IMR-90 (cell line): ENCODE results near the gene WDFY1. TPM values are rescaled to one million over a fixed set of nuclear protein-coding genes. Genes with fewer than 3 reads are reported as not detected.

Experiments
- ATAC-seq: fragments of 200-7000 bp; cut with Tn5 transposase; 2 replicates; pipeline ENCODE4 v1.9.1; 2020; ENCODE audit warnings: low read depth, mild to moderate bottlenecking, moderate library complexity
- BruUV-seq: library from RNA; stranded (reverse); fragments of 400-500 nt; replicated peaks from 2 replicates; lab custom pipeline; 2021; lab: Mats Ljungman, UMichigan
- CTCF ChIA-PET: fragments of 300-600 bp; formaldehyde crosslinking; extraction: SDS; loops from one replicate; lab custom pipeline; 2021; ENCODE audit warnings: antibody characterized with exemption; lab: Yijun Ruan, JAX
- POLR2A ChIA-PET: fragments of 300-600 bp; sonication (Branson Sonifier 250); formaldehyde crosslinking; loops from one replicate; lab custom pipeline; 2022; ENCODE audit warnings: antibody characterized with exemption; ENCODE audit not compliant: unreplicated experiment; lab: Charles Lee
- DNase-seq: peaks from one replicate; pipeline ENCODE4 v3.0.0; 2013
- H2AFZ ChIP-seq: replicated peaks from 2 replicates; pipeline ENCODE3; 2013; ENCODE audit warnings: low read length, mild to moderate bottlenecking; ENCODE audit not compliant: poor library complexity
- H2AK5ac ChIP-seq: 2 replicates; pipeline ENCODE4 v1.6.1; 2013; ENCODE audit warnings: low read depth, low read length, inconsistent platforms
- H2AK9ac ChIP-seq: replicated peaks from 2 replicates; pipeline ENCODE3; 2013; ENCODE audit warnings: mild to moderate bottlenecking, low read depth, low read length, moderate library complexity; ENCODE audit not compliant: poor library complexity
- H2BK120ac ChIP-seq: 2 replicates; pipeline ENCODE4 v1.6.1; 2013; ENCODE audit warnings: low read depth, low read length, inconsistent platforms
- H2BK15ac ChIP-seq: 3 replicates; pipeline ENCODE4 v1.6.1; 2013; ENCODE audit warnings: low read depth, low read length, inconsistent platforms
- H2BK20ac ChIP-seq: 2 replicates; pipeline ENCODE4 v1.6.1; 2013; ENCODE audit warnings: low read depth, mild to moderate bottlenecking, inconsistent platforms, low read length, moderate library complexity
- H2BK5ac ChIP-seq: 2 replicates; pipeline ENCODE4 v1.6.1; 2013; ENCODE audit warnings: mild to moderate bottlenecking, low read depth, low read length, inconsistent platforms; ENCODE audit not compliant: poor library complexity, severe bottlenecking
- H3K14ac ChIP-seq: replicated peaks from 2 replicates; pipeline ENCODE4 v1.6.1; 2013; ENCODE audit warnings: low read depth, low read length, inconsistent platforms
- H3K18ac ChIP-seq: 2 replicates; pipeline ENCODE4 v1.6.1; 2013; ENCODE audit warnings: low read depth, low read length, control low read depth
- H3K23ac ChIP-seq: 2 replicates; pipeline ENCODE4 v1.6.1; 2013; ENCODE audit warnings: low read depth, low read length, inconsistent platforms
- H3K27ac ChIP-seq: 2 replicates; pipeline ENCODE4 v1.5.1; 2013; ENCODE audit warnings: mild to moderate bottlenecking, control low read depth, low read length; ENCODE audit not compliant: insufficient read depth
- H3K27me3 ChIP-seq: 2 replicates; pipeline ENCODE4 v1.6.1; 2013; ENCODE audit warnings: low read length; ENCODE audit not compliant: control insufficient read depth, insufficient read depth
- H3K36me3 ChIP-seq: 2 replicates; pipeline ENCODE4 v1.6.1; 2013; ENCODE audit warnings: low read length, mixed read lengths; ENCODE audit not compliant: control insufficient read depth, insufficient read depth
- H3K4ac ChIP-seq: 2 replicates; pipeline ENCODE4 v1.6.1; 2013; ENCODE audit warnings: low read depth, low read length, inconsistent platforms
- H3K4me1 ChIP-seq: 2 replicates; pipeline ENCODE4 v1.6.1; 2013; ENCODE audit warnings: low read length, mixed read lengths; ENCODE audit not compliant: control insufficient read depth, insufficient read depth
- H3K4me2 ChIP-seq: 2 replicates; pipeline ENCODE4 v1.6.1; 2013; ENCODE audit warnings: low read depth, mild to moderate bottlenecking, control low read depth, low read length, moderate library complexity
- H3K4me3 ChIP-seq: 2 replicates; pipeline ENCODE4 v1.5.1; 2013; ENCODE audit warnings: low read depth, mild to moderate bottlenecking, control low read depth, low read length, moderate library complexity; ENCODE audit not compliant: insufficient read depth
- H3K56ac ChIP-seq: 2 replicates; pipeline ENCODE4 v1.6.1; 2013; ENCODE audit warnings: low read length, inconsistent platforms; ENCODE audit not compliant: insufficient read depth; ENCODE audit errors: extremely low read depth
- H3K79me1 ChIP-seq, 2 experiments: 2 replicates each; pipeline ENCODE4 v1.6.1; 2013; ENCODE audit warnings: low read length in 2 of 2, inconsistent platforms in 1 of 2, low read depth in 1 of 2
- H3K9ac ChIP-seq: 2 replicates; pipeline ENCODE4 v1.6.1; 2013; ENCODE audit warnings: low read depth, low read length, control low read depth
- H3K9me1 ChIP-seq: 2 replicates; pipeline ENCODE4 v1.6.1; 2013; ENCODE audit warnings: low read length, inconsistent platforms; ENCODE audit not compliant: insufficient read depth
- H3K9me3 ChIP-seq: 2 replicates; pipeline ENCODE4 v1.6.1; 2013; ENCODE audit warnings: low read length; ENCODE audit not compliant: control insufficient read depth, insufficient read depth
- H4K20me1 ChIP-seq: 2 replicates; pipeline ENCODE4 v1.6.1; 2013; ENCODE audit warnings: low read length, inconsistent platforms; ENCODE audit not compliant: insufficient read depth
- H4K5ac ChIP-seq: 2 replicates; pipeline ENCODE4 v1.6.1; 2013; ENCODE audit warnings: mild to moderate bottlenecking, low read depth, low read length, control low read depth
- H4K8ac ChIP-seq, 2 experiments: 2 replicates each; pipeline ENCODE4 v1.6.1; 2013; ENCODE audit warnings: low read depth in 2 of 2, low read length in 2 of 2, control low read depth in 1 of 2, inconsistent platforms in 1 of 2
- H4K91ac ChIP-seq: 2 replicates; pipeline ENCODE4 v1.6.1; 2013; ENCODE audit warnings: low read depth, low read length, inconsistent platforms; ENCODE audit not compliant: insufficient read depth
- BHLHE40 ChIP-seq: fragments of 150-350 bp; IDR thresholded peaks from 2 replicates; pipeline ENCODE4 v1.6.1; 2016; ENCODE audit warnings: mild to moderate bottlenecking, low read depth, low read length
- CEBPB ChIP-seq: IDR thresholded peaks from 2 replicates; pipeline ENCODE4 v1.6.1; 2012; ENCODE audit warnings: low read depth, low read length, improper control_type of control experiment
- CHD1 ChIP-seq: IDR thresholded peaks from 2 replicates; pipeline ENCODE4 v1.6.1; 2012; ENCODE audit warnings: low read depth, low read length, improper control_type of control experiment
- FOS ChIP-seq: fragments of 150-350 bp; IDR thresholded peaks from 2 replicates; pipeline ENCODE4 v1.6.1; 2016; ENCODE audit warnings: low read depth, low read length
- MAZ ChIP-seq: IDR thresholded peaks from 2 replicates; pipeline ENCODE4 v1.6.1; 2012; ENCODE audit warnings: low read depth, mild to moderate bottlenecking, low read length, improper control_type of control experiment, moderate library complexity, borderline replicate concordance
- MXI1 ChIP-seq: IDR thresholded peaks from 2 replicates; pipeline ENCODE4 v1.6.1; 2012; ENCODE audit warnings: low read depth, mild to moderate bottlenecking, low read length, moderate library complexity, borderline replicate concordance
- NFE2L2 ChIP-seq: fragments of 150-350 bp; IDR thresholded peaks from 2 replicates; pipeline ENCODE4 v1.6.1; 2016; ENCODE audit warnings: low read depth, mild to moderate bottlenecking, low read length
- POLR2A ChIP-seq: IDR thresholded peaks from 2 replicates; pipeline ENCODE4 v1.6.1; 2012; ENCODE audit warnings: mild to moderate bottlenecking, low read depth, low read length
- RAD21 ChIP-seq: IDR thresholded peaks from 2 replicates; pipeline ENCODE4 v1.6.1; 2012; ENCODE audit warnings: low read length, improper control_type of control experiment
- RCOR1 ChIP-seq: IDR thresholded peaks from 2 replicates; pipeline ENCODE4 v1.6.1; 2012; ENCODE audit warnings: mild to moderate bottlenecking, low read length, improper control_type of control experiment; ENCODE audit not compliant: insufficient replicate concordance
- RFX5 ChIP-seq: IDR thresholded peaks from 2 replicates; pipeline ENCODE4 v1.8.0; 2012; ENCODE audit warnings: low read depth, mild to moderate bottlenecking, low read length, moderate library complexity
- SMC3 ChIP-seq: fragments of 150-350 bp; IDR thresholded peaks from 2 replicates; pipeline ENCODE4 v1.6.1; 2016; ENCODE audit warnings: low read depth, mild to moderate bottlenecking, antibody characterized with exemption, low read length, moderate library complexity
- WGBS, 2 experiments: methylation state at CpG; one replicate each; pipeline versions ENCODE4 v1.1.5 to v1.1.7; 2013; ENCODE audit warnings: missing lambda C conversion rate in 2 of 2; ENCODE audit not compliant: insufficient read length in 1 of 2; ENCODE audit errors: extremely low coverage in 2 of 2; 5-methylcytosine and 5-hydroxymethylcytosine counted together
- dilution Hi-C: fragments of 300-500 bp; cut with HindIII; formaldehyde crosslinking; loops from one replicate; pipeline ENCODE4 v1.14.3; 2018; ENCODE audit warnings: low sequenced_read_pairs; ENCODE audit not compliant: unreplicated experiment
- in situ Hi-C: fragments of 300-500 bp; cut with MboI; formaldehyde crosslinking; loops from 3 replicates; pipeline ENCODE4 v1.14.3; 2019; ENCODE audit warnings: low sequenced_read_pairs, inconsistent platforms, mixed read lengths
- intact Hi-C: fragments of 100-400 bp; cut with micrococcal nuclease; formaldehyde crosslinking; loops from 2 replicates; pipeline ENCODE4 v1.10.0; 2022
- polyA plus RNA-seq, 3 experiments: library from polyadenylated mRNA; depleted of rRNA; stranded (reverse); fragments of >200 nt; gene quantifications; 2 replicates each; pipeline ENCODE4 v1.2.3, GENCODE V29; 2012; ENCODE audit warnings: low replicate concordance in 1 of 3
- total RNA-seq: library from RNA; depleted of rRNA; stranded (reverse); fragments of >200 nt; gene quantifications from 2 replicates; pipeline ENCODE4 v1.2.3, GENCODE V29; 2012
- TF ChIP-seq, protein P1 (sequence below): conservative IDR thresholded peaks from 2 replicates; pipeline ENCODE4 v1.5.1; 2012; ENCODE audit warnings: mild to moderate bottlenecking, low read depth, low read length, improper control_type of control experiment
- TF ChIP-seq, protein P2 (sequence below): fragments of 150-350 bp; IDR thresholded peaks from 2 replicates; pipeline ENCODE4 v1.6.1; 2017; ENCODE audit warnings: mild to moderate bottlenecking, antibody characterized with exemption, low read length, low read depth

WDFY1 gene
- total and polyA plus RNA-seq, 2 of the 4 experiments (the other 2 are of a cell fraction): 35.6 to 93.6 TPM

DNA sequence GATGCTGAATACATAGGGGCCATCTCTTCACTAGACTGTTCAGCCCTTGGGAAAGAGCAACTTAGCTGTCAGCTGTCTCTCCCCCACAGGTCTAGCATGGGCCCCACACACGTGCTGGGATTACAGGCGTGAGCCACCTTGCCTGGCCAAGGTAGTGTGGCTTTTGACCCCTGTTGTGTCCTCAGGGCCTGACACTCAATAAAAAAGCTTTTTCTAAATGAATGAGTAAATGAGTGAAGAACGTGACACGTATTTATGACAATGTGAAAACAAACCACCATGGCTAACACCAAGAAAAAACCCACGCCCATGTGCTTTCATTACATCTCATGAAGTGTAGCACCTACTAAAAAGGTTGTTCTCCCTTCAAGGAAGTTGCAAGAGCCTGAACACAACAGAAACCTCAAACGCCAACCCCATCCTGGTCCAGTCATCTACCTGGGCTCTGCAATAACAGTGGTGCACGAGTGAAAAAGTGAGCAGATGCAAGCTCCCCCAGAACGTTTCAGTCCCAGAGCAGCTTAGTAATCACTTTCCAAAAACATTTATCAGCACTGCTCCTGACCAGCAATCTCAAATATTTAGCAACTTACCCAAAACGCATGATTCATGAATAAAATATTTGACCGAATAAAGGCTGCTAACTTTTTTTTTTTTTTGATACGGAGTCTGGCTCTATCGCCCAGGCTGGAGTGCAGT lies 3.4 kb downstream of the WDFY1 start:
- Histone ChIP-seq H2AK9ac (peak overlapping the region; percentile 78), H4K20me1 (peaks cover 26% of the 10 kb centered on the region), H4K91ac (peak overlapping the region; percentile 79), H3K4me2 (peak overlapping the region; percentile 72), H3K4me1 (peaks cover 14% of the 10 kb centered on the region), H2AK5ac (peak overlapping the region; percentile 92), H3K36me3 (no peaks in the 10 kb centered on the region), H2BK5ac (peak overlapping the region; percentile 76), H2BK120ac (peak overlapping the region; percentile 87), H3K14ac (peak overlapping the region; percentile 85), H3K56ac (peak overlapping the region; percentile 63; the same call in 1 of the 2 replicates), H2AFZ (no peak overlapping the region), H3K23ac (peak overlapping the region; percentile 86), H3K9me1 (peaks cover 17% of the 10 kb centered on the region), H3K4me3 (no peak overlapping the region; the same call in 1 of the 2 replicates), H4K5ac (peak overlapping the region; percentile 91), H4K8ac (peak overlapping the region; percentile 39 to 64; a peak in 3 of 4 replicates), H3K9ac (peak overlapping the region; percentile 42; the same call in 1 of the 2 replicates), H2BK15ac (peak overlapping the region; percentile 84; the same call in 2 of the 3 replicates), H3K18ac (peak overlapping the region; percentile 80), H3K4ac (peak overlapping the region; percentile 89), H3K79me1 (peaks cover 25 to 57% of the 10 kb centered on the region in 2 experiments), H3K9me3 (no peaks in the 10 kb centered on the region), H3K27ac (peak overlapping the region; percentile 93), H3K27me3 (no peaks in the 10 kb centered on the region), H2BK20ac (peak overlapping the region; percentile 85)
- ATAC-seq (peak; percentile 25), DNase-seq (peak; percentile 83)
- BruUV-seq: no TSS peak
- in situ Hi-C loops (no loop called here), dilution Hi-C loops (no loop called here), intact Hi-C loops (loop anchor here (10.0 kb wide), 1 partner anchor 247 kb away; no protein-coding TSS in a partner anchor)
- 80% methylated on average over 1 of the region's 12 CpGs; no CpG with 5 or more reads in 1 of the 2 experiments for WGBS, 2 experiments
- ChIA-PET POLR2A (interaction anchor here (0.7 kb wide), 2 partner anchors 19 to 989 kb away, joined by 3 read pairs; no protein-coding TSS in a partner anchor), CTCF (interaction anchor here (0.6 to 1.1 kb wide), 4 partner anchors 13 to 377 kb away, joined by 3 to 5 read pairs (median 4); no protein-coding TSS in a partner anchor)
- TF ChIP-seq POLR2A (no peak), BHLHE40 (no peak), SMC3 (no peak), RAD21 (no peak), CHD1 (no peak), NFE2L2 (no peak), RFX5 (no peak), FOS (peak; percentile 45; the same call in 1 of the 2 replicates), MAZ (no peak), RCOR1 (no peak), MXI1 (0 out of 2 replicates have a peak, but pooled peaks have one; percentile 13), CEBPB (peak; percentile 73)
- TF ChIP-seq, protein P1, sequence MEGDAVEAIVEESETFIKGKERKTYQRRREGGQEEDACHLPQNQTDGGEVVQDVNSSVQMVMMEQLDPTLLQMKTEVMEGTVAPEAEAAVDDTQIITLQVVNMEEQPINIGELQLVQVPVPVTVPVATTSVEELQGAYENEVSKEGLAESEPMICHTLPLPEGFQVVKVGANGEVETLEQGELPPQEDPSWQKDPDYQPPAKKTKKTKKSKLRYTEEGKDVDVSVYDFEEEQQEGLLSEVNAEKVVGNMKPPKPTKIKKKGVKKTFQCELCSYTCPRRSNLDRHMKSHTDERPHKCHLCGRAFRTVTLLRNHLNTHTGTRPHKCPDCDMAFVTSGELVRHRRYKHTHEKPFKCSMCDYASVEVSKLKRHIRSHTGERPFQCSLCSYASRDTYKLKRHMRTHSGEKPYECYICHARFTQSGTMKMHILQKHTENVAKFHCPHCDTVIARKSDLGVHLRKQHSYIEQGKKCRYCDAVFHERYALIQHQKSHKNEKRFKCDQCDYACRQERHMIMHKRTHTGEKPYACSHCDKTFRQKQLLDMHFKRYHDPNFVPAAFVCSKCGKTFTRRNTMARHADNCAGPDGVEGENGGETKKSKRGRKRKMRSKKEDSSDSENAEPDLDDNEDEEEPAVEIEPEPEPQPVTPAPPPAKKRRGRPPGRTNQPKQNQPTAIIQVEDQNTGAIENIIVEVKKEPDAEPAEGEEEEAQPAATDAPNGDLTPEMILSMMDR: no peak
- TF ChIP-seq, protein P2, sequence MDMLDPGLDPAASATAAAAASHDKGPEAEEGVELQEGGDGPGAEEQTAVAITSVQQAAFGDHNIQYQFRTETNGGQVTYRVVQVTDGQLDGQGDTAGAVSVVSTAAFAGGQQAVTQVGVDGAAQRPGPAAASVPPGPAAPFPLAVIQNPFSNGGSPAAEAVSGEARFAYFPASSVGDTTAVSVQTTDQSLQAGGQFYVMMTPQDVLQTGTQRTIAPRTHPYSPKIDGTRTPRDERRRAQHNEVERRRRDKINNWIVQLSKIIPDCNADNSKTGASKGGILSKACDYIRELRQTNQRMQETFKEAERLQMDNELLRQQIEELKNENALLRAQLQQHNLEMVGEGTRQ: no peak
